SK-N-SH treated with all-trans-retinoic acid at 6 μM for 48 hours (cell line): ENCODE data around the gene LSM14A.
A peak's percentile ranks its signal among the peaks of the same experiment; 100 is the strongest.

Experiments
- ATAC-seq: fragments of 200-7000 bp; cut with Tn5 transposase; 3 replicates; pipeline ENCODE4 v1.9.1; 2020; ENCODE audit warnings: mild to moderate bottlenecking, moderate library complexity
- RARB ChIP-seq: fragments of 250-450 bp; sonication (Bioruptor Pico); IDR thresholded peaks from 2 replicates; pipeline ENCODE4 v1.8.0; 2021; ENCODE audit warnings: mild to moderate bottlenecking, moderate library complexity
- ZNF8 ChIP-seq: fragments of 450-650 bp; formaldehyde crosslinking; IDR thresholded peaks from 2 replicates; pipeline ENCODE4 v1.5.0; 2020; ENCODE audit warnings: mild to moderate bottlenecking, moderate library complexity

The LSM14A gene

DNA sequence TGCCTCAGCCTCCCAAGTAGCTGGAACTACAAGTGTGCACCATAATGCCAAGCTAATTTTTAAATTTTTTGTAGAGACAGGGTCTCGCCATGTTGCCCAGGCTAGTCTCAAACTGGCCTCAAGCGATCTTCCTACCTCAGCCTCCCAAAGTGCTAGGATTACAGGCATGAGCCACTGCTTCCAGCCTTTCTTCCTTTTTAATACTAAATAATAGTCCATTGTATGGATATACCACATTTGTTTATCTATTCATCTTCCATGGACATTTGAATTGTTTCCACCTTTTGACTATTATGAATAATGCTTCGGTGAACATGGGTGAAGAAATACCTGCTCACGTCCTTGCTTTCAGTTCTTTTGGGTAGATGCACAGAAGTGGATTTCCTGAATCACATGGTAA lies 106.5 kb downstream of the LSM14A start:
- TF ChIP-seq ZNF8 (CRISPR knock-in tag) = peak; percentile 60; the same call in 1 of the 2 replicates
- TF ChIP-seq RARB = no peak
- ATAC-seq = no peak
